Vagina (tissue), 2 donors: ENCODE measurements around the gene SLC26A11. TPM values are rescaled to one million over a fixed set of nuclear protein-coding genes. Genes with fewer than 3 reads are reported as not detected.

ENCODE experiments used
- DNase-seq, 2 donors: peaks; one replicate each; pipeline ENCODE4 v3.0.0-alpha.2; 2017; ENCODE audit errors: extremely low spot score in 2 of 2
- H3K27ac ChIP-seq: fragments of 200-600 bp; sonication (generic); one replicate; pipeline ENCODE4 v1.5.1; 2019
- H3K27me3 ChIP-seq: fragments of 200-600 bp; sonication (generic); one replicate; pipeline ENCODE4 v1.5.1; 2019
- H3K36me3 ChIP-seq, 2 donors: fragments of 200-600 bp; sonication (generic); one replicate each; pipeline ENCODE4 v1.5.1; 2017 to 2019
- H3K4me1 ChIP-seq: fragments of 200-600 bp; sonication (generic); one replicate; pipeline ENCODE4 v1.5.1; 2019
- H3K4me3 ChIP-seq, 2 donors: fragments of 200-600 bp; sonication (generic); 1 replicate in 1 of 2; 2 replicates in 1 of 2; pipeline ENCODE4 v1.5.1; 2016 to 2019
- H3K9me3 ChIP-seq: fragments of 200-600 bp; sonication (generic); one replicate; pipeline ENCODE4 v1.5.1; 2019
- CTCF ChIP-seq, 3 experiments: fragments of 450-650 bp in 2 of 3; fragments of 200-600 bp in 1 of 3; sonication (generic) in 1 of 3; IDR thresholded peaks; one replicate each; pipeline ENCODE4 v1.5.1; 2017 to 2019; ENCODE audit warnings: antibody characterized with exemption in 3 of 3, mild to moderate bottlenecking in 2 of 3, moderate library complexity in 2 of 3
- POLR2A ChIP-seq, 2 donors: fragments of 450-650 bp; IDR thresholded peaks; one replicate each; pipeline ENCODE4 v1.6.1; 2017; ENCODE audit warnings: antibody characterized with exemption in 2 of 2, mild to moderate bottlenecking in 2 of 2, moderate library complexity in 2 of 2
- POLR2AphosphoS5 ChIP-seq, 2 donors: sonication (generic); formaldehyde crosslinking; IDR thresholded peaks; one replicate each; pipeline ENCODE4 v1.9.0; 2017; ENCODE audit warnings: antibody characterized with exemption in 2 of 2, mild to moderate bottlenecking in 2 of 2, low read depth in 1 of 2; ENCODE audit not compliant: insufficient read depth in 1 of 2
- intact Hi-C: fragments of 100-400 bp; cut with DNase I; formaldehyde crosslinking; loops from one replicate; pipeline ENCODE4 v1.15.1; 2023
- total RNA-seq: library from RNA; depleted of rRNA; stranded (reverse); fragments of >200 nt; gene quantifications from one replicate; pipeline ENCODE4 v1.2.3, GENCODE V29; 2016

SLC26A11 gene
- total RNA-seq, 1 donor from 2014 or later = 22.8 TPM

GRCh38 chr17:80204626-80205468 is 15.4 kb upstream of the SLC26A11 start:
- no peaks in the 10 kb centered on the region for H3K27me3 ChIP-seq
- DNase-seq = no peak
- H3K4me1 ChIP-seq = no peaks in the 10 kb centered on the region
- H3K9me3 ChIP-seq = no peaks in the 10 kb centered on the region
- intact Hi-C loops = no loop called here
- no peak overlapping the region for H3K4me3 ChIP-seq
- no peak overlapping the region for H3K27ac ChIP-seq
- peaks cover 0 to 11% of the 10 kb centered on the region in 2 donors for H3K36me3 ChIP-seq
- TF ChIP-seq CTCF (IDR thresholded peaks at IDR 0.05) (no peak), POLR2A (IDR thresholded peaks at IDR 0.05) (no peak), POLR2AphosphoS5 (IDR thresholded peaks at IDR 0.05; ENCODE audit: insufficient read depth in 1 of 2, low read depth in 1 of 2) (no peak)

- Histone ChIP-seq H3K36me3 (peaks cover 0 to 20% of the 10 kb centered on the region in 2 donors), H3K27ac (no peak overlapping the region), H3K4me3 (no peak overlapping the region), H3K9me3 (no peaks in the 10 kb centered on the region), H3K27me3 (no peaks in the 10 kb centered on the region), H3K4me1 (no peaks in the 10 kb centered on the region)
- DNase-seq = no peak
- intact Hi-C loops = no loop called here
- no peak for TF ChIP-seq POLR2A (IDR thresholded peaks at IDR 0.05)
- TF ChIP-seq CTCF (IDR thresholded peaks at IDR 0.05) = no peak
- no peak for TF ChIP-seq POLR2AphosphoS5 (IDR thresholded peaks at IDR 0.05; ENCODE audit: insufficient read depth in 1 of 2, low read depth in 1 of 2)
Observed at GRCh38 chr17:80205811-80206210, 14.4 kb upstream of the SLC26A11 start.

GRCh38 chr17:80208050-80208449 is 12.2 kb upstream of the SLC26A11 start:
- Histone ChIP-seq H3K9me3 (no peaks in the 10 kb centered on the region), H3K27me3 (no peaks in the 10 kb centered on the region), H3K36me3 (peaks cover 5 to 37% of the 10 kb centered on the region in 2 donors), H3K27ac (no peak overlapping the region), H3K4me1 (no peaks in the 10 kb centered on the region), H3K4me3 (no peak overlapping the region)
- DNase-seq = no peak
- TF ChIP-seq POLR2A (IDR thresholded peaks at IDR 0.05) (no peak), CTCF (IDR thresholded peaks at IDR 0.05) (no peak), POLR2AphosphoS5 (IDR thresholded peaks at IDR 0.05; ENCODE audit: insufficient read depth in 1 of 2, low read depth in 1 of 2) (no peak)
- intact Hi-C loops = no loop called here

GRCh38 chr17:80209765-80210164 is 10.5 kb upstream of the SLC26A11 start:
- intact Hi-C loops = no loop called here
- Histone ChIP-seq H3K36me3 (peaks cover 5 to 47% of the 10 kb centered on the region in 2 donors), H3K27ac (no peak overlapping the region), H3K4me1 (no peaks in the 10 kb centered on the region), H3K27me3 (no peaks in the 10 kb centered on the region), H3K9me3 (no peaks in the 10 kb centered on the region), H3K4me3 (no peak overlapping the region)
- no peak for TF ChIP-seq POLR2AphosphoS5 (IDR thresholded peaks at IDR 0.05; ENCODE audit: insufficient read depth in 1 of 2, low read depth in 1 of 2)
- TF ChIP-seq CTCF (IDR thresholded peaks at IDR 0.05) = no peak
- TF ChIP-seq POLR2A (IDR thresholded peaks at IDR 0.05) = no peak
- DNase-seq = no peak
